Stimulated activated CD8-positive, alpha-beta memory T cell treated with anti-CD3 and anti-CD28 coated beads, Interleukin-4, amount 100 ng/mL, for 48 hours (primary cell): ENCODE data around the gene TIE1.

Experiments used
- DNase-seq: peaks from one replicate; pipeline ENCODE4 v3.0.0-alpha.2; 2020

TIE1 gene

DNA sequence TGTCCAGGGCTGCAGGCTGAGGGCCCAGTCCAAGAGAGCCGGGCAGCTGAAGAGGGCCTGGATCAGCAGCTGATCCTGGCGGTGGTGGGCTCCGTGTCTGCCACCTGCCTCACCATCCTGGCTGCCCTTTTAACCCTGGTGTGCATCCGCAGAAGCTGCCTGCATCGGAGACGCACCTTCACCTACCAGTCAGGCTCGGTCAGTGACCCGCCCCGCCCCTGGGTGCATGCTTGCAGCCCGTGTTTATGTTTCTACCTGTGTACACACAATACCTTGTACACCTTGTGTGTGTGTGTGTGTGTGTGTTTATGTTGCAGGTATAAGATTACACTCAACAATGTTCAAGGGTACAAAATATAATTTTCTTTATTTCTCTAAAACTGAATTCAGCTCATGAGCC, 13.0 kb downstream of the TIE1 start:
- DNase-seq: no peak

DNA sequence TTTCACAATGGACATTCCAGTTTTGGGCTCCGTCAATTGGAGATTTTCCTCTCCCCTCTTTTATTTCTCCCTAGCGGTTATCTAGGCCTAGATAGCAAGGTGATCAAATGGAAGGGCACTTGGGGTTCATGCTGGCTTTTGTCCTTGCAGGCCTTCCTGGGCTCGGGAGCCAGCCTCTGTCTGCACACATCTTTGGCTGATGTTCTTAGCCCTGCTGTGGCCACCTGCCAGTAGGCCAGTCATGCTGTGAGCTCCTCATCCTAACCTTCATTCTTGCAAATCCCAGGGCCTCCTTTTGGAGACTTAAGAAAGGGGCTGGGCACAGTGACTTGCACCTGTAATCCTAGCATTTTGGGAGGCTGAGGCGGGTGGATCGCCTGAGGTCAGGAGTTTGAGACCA, 13.5 kb downstream of the TIE1 start:
- DNase-seq: no peak

DNA sequence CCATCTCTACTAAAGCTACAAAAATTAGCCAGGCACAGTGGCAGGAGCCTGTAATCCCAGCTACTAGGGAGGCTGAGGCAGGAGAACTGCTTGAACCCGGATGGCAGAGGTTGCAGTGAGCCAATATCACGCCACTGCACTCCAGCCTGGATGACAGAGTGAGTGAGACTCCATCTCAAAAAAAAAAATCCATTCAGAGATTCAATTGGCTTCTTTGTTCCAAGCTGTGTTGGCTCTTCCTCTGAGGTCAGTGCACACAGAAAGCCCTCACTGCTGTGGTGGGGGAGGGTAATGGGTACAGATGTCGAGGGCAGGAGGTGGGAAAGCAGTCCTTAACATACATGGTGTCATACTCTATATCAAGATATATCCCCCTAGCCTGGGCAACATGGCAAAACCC, 14.7 kb downstream of the TIE1 start:
- DNase-seq: no peak

DNA sequence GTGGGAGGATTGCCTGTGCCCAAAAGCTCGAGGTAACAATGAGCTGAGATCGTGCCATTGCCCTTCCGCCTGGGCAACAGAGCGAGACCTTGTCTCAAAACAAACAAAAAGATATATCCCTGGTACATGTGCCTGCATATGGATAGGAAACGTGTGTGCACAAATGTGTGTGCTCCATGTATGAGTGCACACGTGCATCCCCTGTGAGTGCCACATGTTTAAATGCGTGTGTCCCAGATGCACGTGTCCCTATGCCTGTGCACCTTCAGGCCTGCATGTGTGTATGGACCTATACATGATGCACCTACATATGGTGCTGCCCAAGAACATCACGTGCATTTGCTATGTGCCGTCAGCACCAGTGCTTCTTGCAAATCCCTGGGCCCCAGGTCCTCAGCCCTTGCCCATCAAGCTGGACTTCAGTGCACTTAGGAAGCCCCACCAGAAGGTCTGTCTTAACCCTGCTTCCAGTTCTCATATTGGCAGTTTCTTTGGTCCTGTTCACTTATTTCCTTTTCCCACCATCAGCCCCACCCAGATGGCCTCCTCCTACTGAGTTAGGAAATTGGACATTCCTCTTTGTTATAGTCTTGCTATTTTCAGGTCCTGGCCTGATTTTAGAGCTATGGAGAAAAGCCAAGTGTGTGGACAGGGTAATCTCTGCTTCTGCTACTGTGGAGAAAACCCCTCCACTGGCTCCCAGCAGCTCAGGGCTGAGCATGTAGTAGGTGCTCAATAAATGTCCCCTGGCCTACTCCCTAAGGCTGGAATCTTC, 15.4 kb downstream of the TIE1 start:
- DNase-seq: no peak

DNA sequence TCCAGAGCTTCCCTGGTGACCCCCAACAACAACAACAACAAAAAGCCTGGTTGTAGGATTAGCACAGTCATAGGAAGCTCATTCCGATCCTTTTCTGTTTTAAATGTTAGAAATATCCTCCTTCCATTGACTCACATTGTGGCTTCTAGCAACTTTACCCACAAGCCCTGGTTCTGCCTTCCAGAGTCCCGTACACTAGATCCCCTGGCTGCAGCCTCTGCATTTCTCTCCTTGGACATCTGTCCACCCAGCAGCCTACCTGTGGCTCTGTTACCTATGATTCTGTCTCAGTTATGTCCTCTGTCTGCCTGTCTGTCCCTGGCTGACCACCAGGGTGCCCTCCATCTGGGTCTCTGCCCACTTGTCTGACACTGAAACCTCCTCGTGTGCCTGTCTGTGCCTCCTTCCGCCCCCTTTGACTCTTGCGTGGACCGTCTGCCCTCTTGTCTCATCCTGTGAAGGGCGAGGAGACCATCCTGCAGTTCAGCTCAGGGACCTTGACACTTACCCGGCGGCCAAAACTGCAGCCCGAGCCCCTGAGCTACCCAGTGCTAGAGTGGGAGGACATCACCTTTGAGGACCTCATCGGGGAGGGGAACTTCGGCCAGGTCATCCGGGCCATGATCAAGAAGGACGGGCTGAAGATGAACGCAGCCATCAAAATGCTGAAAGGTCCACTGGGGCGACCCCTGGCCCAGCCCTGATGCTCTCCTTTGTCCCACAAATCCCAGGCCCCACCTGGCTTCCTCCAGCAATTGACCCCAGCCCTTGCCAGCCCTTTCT, 16.1 kb downstream of the TIE1 start:
- no peak for DNase-seq

DNA sequence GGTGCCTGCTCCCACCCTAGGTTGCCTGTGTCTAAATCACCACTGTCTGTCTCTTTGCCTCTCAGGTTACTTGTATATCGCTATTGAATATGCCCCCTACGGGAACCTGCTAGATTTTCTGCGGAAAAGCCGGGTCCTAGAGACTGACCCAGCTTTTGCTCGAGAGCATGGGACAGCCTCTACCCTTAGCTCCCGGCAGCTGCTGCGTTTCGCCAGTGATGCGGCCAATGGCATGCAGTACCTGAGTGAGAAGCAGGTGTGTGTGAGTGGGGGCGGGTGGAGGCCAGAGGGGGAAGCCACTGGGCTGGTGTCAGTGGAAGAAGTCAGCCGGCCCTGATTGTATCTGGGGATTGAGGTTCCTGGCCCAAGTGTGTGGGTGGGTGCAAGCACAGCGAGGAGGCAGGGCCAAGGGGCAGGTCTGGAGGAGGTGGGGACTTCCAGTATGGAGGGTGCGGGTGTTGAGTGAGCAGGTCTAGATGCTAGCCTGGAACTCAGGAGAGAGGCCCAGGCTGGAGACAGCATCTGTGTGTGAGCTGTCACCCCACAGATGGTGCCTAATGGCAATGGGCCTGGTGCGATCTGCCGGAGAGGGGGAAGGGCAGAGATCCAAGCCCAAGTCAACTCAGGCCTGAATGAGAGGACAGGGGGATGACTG, 17.2 kb downstream of the TIE1 start:
- DNase-seq: no peak

DNA sequence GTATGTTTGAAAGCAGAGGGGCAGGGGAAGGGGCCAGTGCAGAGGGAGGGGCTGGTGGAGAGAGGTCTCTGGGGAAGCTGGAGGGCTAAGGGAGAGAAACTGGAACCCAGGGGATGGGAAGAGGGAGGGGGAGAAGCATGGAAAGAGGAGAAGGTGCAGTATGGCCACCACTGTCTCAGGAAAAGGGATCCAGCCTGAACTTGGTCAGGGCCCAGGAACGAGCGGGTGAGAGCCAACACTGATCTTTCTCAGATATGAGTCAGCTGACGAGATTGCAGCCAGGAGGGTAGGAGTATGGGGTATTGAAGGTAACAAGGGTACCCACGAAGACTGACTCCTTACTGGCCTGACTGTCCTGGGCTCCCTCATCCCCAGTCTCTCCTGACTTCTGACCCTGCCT, 18.0 kb downstream of the TIE1 start:
- no peak for DNase-seq

DNA sequence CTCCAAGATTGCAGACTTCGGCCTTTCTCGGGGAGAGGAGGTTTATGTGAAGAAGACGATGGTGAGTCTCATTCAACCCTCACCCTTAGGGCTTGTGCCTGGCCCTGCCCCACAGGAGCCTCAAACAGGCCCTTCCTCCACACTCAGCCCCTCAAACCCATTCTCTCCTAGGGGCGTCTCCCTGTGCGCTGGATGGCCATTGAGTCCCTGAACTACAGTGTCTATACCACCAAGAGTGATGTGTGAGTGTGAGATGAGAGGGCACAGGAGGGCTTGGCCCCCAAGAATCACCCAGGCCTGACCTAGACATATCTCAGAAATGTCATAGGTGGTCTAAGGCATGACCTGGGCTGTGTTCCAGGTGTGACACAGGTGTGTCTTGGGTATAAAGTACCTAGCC, 18.5 kb downstream of the TIE1 start:
- DNase-seq: no peak

DNA sequence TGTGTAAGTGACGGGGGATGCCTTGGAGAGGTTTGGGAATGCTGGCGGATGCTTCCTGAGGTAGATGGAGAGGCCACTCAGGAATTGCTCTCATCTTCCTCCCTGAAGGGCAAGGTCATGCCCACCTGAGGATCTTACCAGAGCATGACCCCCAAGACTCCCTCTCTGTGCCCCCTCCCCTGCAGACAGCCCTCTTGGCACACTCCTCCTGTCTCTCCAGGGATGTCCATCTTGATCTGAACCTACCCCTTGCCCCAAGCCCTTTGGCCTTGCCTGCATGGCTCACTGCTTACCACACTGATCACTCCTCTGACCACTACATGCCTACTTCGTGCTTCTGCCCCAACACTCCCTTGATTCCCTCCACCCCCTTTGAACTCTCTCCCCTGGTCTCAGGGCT, 19.0 kb downstream of the TIE1 start:
- no peak for DNase-seq

DNA sequence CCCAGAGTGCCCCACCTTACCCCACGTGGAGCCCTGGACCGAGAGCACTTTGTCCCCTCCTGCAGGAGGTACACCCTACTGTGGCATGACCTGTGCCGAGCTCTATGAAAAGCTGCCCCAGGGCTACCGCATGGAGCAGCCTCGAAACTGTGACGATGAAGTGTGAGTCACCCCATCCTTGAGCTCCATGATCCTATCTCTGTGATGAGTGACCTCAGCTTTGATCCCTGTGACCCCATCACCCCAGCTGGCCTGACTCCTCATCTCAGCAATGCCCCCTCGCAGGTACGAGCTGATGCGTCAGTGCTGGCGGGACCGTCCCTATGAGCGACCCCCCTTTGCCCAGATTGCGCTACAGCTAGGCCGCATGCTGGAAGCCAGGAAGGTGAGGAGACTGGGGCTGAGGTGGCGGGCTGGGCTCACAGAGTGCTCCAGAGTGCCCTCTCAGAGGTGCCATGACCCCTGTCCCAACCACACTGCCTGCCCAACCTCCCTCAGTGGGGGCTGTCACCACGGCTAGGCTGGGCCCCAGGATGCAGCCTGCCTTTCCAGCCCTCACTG, 20.6 kb downstream of the TIE1 start:
- no peak for DNase-seq

DNA sequence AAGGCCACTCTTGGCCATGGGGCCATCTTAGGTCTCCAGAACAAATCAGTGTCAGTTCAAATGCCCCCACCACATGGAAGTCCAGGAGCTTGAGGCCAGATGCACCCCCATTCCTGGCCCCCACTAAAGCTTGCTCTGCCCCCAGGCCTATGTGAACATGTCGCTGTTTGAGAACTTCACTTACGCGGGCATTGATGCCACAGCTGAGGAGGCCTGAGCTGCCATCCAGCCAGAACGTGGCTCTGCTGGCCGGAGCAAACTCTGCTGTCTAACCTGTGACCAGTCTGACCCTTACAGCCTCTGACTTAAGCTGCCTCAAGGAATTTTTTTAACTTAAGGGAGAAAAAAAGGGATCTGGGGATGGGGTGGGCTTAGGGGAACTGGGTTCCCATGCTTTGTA, 21.7 kb downstream of the TIE1 start:
- no peak for DNase-seq

DNA sequence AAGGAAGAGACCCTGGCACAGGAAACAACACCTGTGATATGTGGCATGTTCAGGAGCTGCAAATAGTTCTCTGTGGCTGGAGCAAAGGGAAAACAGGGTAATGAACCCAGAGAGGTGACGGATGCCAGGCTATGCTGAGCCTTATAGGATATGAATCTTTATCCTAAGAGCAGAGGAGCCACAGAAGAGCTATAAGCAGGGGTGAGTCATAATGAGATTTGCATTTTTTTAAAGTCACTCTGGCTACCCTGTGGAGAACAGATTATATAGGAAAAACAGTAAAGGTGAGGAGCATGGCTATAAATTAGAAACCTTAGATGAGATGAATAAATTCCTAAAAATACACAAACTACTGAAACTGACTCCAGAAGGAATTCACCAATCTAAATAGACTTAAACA, 24.0 kb downstream of the TIE1 start:
- no peak for DNase-seq

DNA sequence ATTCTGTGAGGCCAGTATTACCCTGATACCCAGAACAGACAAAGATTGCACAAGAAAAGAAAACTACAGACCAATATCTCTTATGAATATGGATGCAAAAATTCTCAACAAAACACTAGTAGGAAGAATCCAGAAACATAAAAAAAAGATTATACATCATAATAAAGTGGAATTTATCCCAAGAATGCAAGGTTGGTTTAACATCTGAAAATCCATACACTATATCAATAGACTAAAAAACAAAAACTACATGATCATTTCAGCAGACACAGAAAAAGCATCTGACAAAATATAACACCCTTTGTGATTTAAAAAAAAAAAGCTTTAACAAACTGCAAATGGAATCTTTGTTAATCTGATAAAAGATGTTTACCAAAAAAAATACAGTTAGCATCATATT, 24.6 kb downstream of the TIE1 start:
- no peak for DNase-seq

DNA sequence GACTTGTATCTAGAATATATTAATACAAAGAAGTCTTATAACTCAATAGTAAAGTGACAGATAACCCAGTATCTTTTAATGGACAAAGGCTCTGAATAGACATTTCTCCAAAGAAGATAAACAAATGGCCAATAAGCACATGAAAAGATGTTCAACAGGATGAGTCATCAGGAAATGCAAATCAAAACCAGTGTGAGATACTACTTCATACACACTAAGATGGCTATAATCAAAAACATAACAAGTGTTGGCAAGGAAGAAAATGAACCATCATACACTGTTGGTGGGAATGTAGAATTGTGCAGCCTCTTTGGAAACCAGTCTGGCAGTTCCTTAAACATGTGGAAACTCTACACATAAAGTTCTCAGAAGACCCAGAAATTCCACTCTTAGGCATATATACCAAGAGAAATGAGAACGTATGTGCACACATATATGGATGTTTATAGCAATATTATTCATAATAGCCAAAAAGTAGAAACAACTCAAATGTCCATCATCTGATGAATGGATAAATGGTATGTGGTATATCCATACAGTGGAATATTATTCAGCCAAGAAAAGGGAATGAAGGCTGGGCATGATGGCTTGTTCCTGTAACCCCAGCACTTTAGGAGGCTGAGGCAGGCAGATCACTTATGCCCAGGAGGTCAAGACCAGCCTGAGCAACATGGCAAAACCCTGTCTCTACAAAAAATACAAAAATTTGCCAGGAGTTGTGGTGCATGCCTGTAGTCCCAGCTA, 26.9 kb downstream of the TIE1 start:
- DNase-seq: no peak

DNA sequence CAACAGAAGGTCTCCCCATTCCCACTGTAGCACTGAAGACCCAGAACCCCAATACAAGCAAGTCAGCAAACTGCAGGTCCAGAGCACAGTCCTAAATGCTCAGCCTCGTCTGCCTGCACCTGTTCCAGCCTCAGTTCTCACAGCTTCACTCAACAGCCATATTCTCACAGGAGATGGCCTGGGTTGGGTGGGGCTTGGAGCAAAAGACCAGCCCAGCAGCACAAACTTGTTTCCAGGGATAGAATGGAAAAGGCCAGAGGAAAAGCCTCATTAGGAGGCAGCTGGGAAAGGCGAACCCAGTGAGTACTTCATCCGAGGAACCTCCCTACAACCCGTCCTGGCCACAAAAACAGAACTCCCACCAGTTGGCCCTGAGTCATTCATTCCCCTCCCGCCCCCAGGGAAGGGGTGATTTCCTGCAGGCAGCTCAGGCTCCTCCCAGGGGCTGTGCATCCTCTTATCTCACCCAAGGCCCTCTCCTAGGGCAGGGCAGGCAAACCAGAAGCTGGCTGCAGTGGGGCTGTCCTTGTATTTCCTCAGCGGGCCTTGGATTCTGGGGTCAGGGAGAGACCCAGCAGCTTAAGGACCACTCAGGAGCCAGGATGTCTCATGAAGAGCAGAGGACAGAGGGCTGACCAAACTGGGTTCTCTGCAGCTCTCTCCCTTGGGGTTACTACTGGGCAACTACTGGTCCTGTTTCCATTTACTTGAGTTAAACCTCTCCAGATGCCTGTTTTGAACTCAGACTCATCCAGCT, 29.4 kb downstream of the TIE1 start:
- DNase-seq: peak; percentile 79

DNA sequence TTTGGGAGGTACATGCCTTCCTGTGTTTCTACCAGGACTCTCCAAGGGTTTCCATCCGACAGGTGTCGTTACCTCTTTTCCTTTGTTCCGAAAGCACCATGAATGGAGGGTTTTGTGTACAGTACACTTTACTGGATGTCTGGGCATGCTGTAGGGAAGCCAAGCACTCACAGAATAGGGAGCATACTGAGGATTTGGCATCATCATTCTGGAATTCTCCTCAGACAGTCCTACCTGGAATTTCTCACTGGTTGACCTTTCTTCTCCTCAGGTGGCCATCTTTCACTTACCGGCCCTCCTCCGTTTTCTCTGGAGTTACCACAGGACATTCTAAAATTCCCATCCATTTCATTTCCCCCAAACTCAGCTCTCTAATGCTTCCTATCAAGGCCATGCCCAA, 30.9 kb downstream of the TIE1 start:
- DNase-seq: no peak

DNA sequence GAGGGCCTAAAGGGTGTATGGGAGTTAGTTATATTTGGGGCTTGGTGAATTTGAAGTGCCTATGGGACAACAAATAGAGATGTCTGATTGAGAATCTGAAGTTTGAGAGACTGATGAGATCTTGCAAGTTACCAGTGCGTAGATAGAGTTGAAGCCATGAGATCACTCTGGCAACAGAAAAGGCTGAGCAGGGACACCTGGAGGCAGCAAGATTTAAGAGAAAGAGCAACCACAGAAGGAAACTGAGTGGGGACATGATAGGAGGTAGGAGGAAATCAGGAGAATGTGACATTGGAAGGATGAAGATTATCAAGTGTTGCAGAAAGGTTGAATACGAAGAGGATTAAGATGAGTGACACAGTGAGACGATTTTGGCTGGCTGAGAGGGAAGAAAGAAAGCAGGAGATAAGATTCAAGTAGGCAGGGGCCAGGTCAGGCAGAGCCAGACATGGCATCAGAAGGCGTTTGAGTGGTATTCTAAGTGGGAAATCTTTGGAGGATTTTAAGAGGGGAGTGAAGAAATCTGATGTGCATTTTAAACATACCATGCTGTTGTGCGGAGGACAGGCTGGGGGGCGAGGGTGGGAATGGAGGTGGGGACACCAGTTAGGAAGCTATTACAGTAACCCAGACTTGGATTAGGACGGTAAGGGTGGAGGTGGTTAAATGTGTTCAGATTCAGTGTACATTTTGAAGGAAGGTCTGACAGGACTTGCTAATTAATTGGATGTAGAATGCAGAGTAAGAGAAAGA, 33.8 kb downstream of the TIE1 start:
- DNase-seq: no peak

DNA sequence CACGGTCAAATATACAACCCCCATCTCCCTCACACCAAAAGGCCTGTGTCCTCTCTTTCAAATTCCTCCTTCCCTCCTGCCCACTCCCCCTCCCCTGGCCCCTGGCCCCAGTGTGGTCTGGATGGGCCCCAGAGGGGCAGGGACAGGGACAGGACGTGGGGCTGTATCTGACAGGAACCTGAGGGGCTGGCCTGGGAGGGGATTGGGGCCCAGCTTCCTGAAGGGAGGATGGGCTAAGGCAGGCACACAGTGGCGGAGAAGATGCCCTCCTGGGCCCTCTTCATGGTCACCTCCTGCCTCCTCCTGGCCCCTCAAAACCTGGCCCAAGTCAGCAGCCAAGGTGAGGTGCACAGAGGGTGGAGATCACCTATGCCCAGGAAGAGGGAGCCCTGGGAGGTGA, 36.8 kb downstream of the TIE1 start, which contains the start of gene MPL:
MPL (plus strand) TSS at position 231 of the 400 bp plus-strand sequence; CDS start at position 262, 31 bp downstream.
- DNase-seq: no peak

DNA sequence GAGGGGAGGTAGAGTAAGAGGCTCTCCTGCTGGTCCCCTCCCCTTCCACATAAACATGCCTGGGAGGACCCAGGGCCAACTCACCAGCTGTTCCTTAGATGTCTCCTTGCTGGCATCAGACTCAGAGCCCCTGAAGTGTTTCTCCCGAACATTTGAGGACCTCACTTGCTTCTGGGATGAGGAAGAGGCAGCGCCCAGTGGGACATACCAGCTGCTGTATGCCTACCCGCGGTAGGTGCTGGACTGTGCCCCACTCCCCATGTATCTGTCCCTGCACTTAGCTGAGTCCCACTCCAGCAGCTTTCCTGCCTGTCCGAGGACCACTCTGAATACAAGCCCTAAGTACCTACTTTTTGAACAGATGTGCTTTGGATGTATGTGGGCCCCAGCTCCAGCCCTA, 37.2 kb downstream of the TIE1 start:
- DNase-seq: no peak

DNA sequence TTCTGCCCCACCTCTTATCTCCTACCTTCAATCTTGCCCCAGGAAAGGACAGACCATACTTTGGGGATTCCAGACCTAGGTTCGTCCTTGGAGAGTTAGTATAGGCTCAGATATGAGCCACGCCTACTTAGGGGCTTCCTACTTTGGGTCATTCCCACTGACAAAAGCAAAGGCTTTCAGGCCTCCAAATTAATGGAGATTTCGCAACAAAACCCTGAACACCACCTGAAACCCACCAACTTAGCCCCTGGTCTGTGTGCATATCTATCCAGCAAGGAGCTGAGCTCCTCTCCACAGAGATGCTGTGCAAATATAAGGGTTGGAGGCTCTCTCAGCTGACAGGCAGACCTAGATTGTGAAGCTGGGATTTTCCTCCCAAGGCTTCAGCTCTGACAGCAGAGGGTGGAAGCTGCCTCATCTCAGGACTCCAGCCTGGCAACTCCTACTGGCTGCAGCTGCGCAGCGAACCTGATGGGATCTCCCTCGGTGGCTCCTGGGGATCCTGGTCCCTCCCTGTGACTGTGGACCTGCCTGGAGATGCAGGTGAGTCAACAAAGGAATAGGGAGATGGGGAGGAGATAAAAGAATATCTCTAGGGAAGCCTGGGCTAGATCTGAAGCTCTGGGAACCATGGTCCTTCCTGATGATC, 38.9 kb downstream of the TIE1 start:
- no peak for DNase-seq

DNA sequence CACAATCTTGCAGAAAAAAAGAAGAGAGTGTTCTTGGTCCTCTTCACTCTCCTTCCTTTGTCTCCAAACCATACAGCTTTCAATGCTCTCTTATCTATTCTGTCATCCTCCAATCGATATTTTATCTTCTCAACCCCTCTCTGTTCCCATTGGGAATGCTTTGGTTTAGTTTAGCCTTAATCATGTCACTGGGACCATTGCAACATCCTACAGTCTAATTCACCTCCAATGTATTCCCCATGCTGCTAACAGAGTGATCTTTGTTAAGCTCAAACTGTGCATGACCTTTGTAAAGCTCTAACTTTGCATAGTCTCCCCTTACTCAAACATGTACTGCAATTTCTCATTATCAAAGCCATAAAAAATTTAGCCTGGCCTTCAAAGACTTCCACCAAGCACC, 39.8 kb downstream of the TIE1 start:
- no peak for DNase-seq
